SK-N-MC (cell line): ENCODE results near the gene LRRFIP2.
"Not testable (repeated sequence)": the region's sequence is repeated elsewhere in the genome, so short reads cannot be mapped to it uniquely, and the experiment has no call there.

ENCODE experiments used
- EZH2 ChIP-seq: fragments of 200-600 bp; sonication (generic); IDR thresholded peaks from one replicate; pipeline ENCODE4 v1.6.1; 2017; ENCODE audit warnings: antibody characterized with exemption
- FOXP2 ChIP-seq: optimal IDR thresholded peaks from 2 replicates; pipeline ENCODE3; 2011; ENCODE audit warnings: mild to moderate bottlenecking, moderate library complexity; ENCODE audit not compliant: insufficient read depth; ENCODE audit errors: extremely low read length, control extremely low read depth
- POLR2AphosphoS5 ChIP-seq: IDR thresholded peaks from 2 replicates; pipeline ENCODE4 v1.6.1; 2012; ENCODE audit warnings: mild to moderate bottlenecking, low read depth, low read length, borderline replicate concordance

DNA sequence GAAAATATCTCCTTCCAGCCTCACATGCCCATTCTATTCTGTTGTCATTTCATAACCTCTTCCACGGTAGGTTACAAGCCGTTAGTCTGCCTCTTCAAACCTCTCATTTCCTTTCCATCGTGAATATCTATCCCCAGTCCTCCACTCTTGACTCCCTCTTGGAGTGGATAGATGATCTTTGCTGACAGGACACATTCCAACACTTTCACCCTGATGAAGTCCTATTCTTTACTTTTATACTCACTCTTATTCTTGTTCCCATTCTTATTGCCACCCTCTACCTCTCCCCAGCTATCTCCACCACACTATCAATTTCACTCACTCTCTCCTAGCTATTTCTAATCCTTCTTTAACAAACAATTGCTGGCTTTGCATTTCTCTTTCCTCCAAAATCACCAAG, 34.2 kb upstream of the LRRFIP2 start:
- not testable (repeated sequence) for TF ChIP-seq EZH2, POLR2AphosphoS5, FOXP2
